ENCODE results near the gene MUC6.

Gene MUC6

GRCh38 chr11:965206-965775 is 71.2 kb downstream of the MUC6 start:
- peaks cover 11% of the 10 kb centered on the region for H3K36me3 Mint-ChIP-seq (ENCODE audit: low read depth)
- no peak for DNase-seq
- no peaks in the 10 kb centered on the region for H3K27me3 Mint-ChIP-seq
- H3K27ac Mint-ChIP-seq: no peak overlapping the region
- peaks cover 25% of the 10 kb centered on the region for H3K4me1 Mint-ChIP-seq
- ATAC-seq: peak; percentile 38
- H3K4me3 Mint-ChIP-seq: no peak overlapping the region
- no peaks in the 10 kb centered on the region for H3K9me3 Mint-ChIP-seq

- H3K4me1 Mint-ChIP-seq: peaks cover 14% of the 10 kb centered on the region
- H3K4me3 Mint-ChIP-seq: no peak overlapping the region
- DNase-seq (no peak), ATAC-seq (peak; percentile 23)
- no peaks in the 10 kb centered on the region for H3K27me3 Mint-ChIP-seq
- H3K36me3 Mint-ChIP-seq (ENCODE audit: low read depth): peaks cover 8% of the 10 kb centered on the region
- no peak overlapping the region for H3K27ac Mint-ChIP-seq
- H3K9me3 Mint-ChIP-seq: no peaks in the 10 kb centered on the region
These were observed 72.7 kb downstream of the MUC6 start for GRCh38 chr11:963852-964251.

All from activated naive CD8-positive, alpha-beta T cell treated with anti-CD3 and anti-CD28 coated beads, Interleukin-2, amount 50 U/mL, for 24 hours (primary cell).